Activated B cell treated with CpG ODN at 0.5 μM for 24 hours (primary cell): ENCODE measurements around the gene OPRPN. TPM values are rescaled to one million over a fixed set of nuclear protein-coding genes. Genes with fewer than 3 reads are reported as not detected.

Experiments
- ATAC-seq: fragments of 200-7000 bp; cut with Tn5 transposase; one replicate; pipeline ENCODE4 v1.10.0; 2021; ENCODE audit warnings: low read depth, mild to moderate bottlenecking, moderate library complexity
- CTCF ChIA-PET: fragments of 350-600 bp; sonication (Branson Sonifier 250); formaldehyde crosslinking; loops from one replicate; lab custom pipeline; 2021; ENCODE audit warnings: antibody characterized with exemption; lab: Charles Lee
- POLR2A ChIA-PET: fragments of 350-600 bp; sonication (Branson Sonifier 250); formaldehyde crosslinking; loops from one replicate; lab custom pipeline; 2021; ENCODE audit warnings: antibody characterized with exemption; lab: Charles Lee
- DNase-seq: peaks from one replicate; pipeline ENCODE4 v3.0.0; 2022
- H3K27ac Mint-ChIP-seq: one replicate; pipeline ENCODE4 v1.8.0; 2020; ENCODE audit warnings: mixed read lengths
- H3K27me3 Mint-ChIP-seq: one replicate; pipeline ENCODE4 v1.8.0; 2021; ENCODE audit warnings: mixed read lengths
- H3K36me3 Mint-ChIP-seq: one replicate; pipeline ENCODE4 v1.8.0; 2021; ENCODE audit warnings: low read depth, mixed read lengths
- H3K4me1 Mint-ChIP-seq: one replicate; pipeline ENCODE4 v1.8.0; 2021; ENCODE audit warnings: mixed read lengths
- H3K4me3 Mint-ChIP-seq: one replicate; pipeline ENCODE4 v1.8.0; 2020; ENCODE audit warnings: mild to moderate bottlenecking, mixed read lengths
- H3K9me3 Mint-ChIP-seq: one replicate; pipeline ENCODE4 v1.8.0; 2020; ENCODE audit warnings: mixed read lengths
- CTCF ChIP-seq: fragments of 200-600 bp; IDR thresholded peaks from one replicate; pipeline ENCODE4 v1.8.0; 2022; ENCODE audit warnings: antibody characterized with exemption, mild to moderate bottlenecking
- intact Hi-C: fragments of 100-400 bp; cut with micrococcal nuclease; formaldehyde crosslinking; loops from one replicate; pipeline ENCODE4 v1.15.1; 2024
- total RNA-seq: library from RNA; stranded (reverse); gene quantifications from 2 replicates; pipeline ENCODE4 v1.2.3, GENCODE V29; 2022

Gene OPRPN, protein sequence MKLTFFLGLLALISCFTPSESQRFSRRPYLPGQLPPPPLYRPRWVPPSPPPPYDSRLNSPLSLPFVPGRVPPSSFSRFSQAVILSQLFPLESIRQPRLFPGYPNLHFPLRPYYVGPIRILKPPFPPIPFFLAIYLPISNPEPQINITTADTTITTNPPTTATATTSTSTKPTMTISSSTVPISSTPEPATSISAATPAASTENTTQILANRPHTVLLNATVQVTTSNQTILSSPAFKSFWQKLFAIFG
- not detected in 2 replicates for total RNA-seq

GRCh38 chr4:70397580-70397979 lies at the start of gene OPRPN:
Gene OPRPN, plus strand, starts transcription at chr4:70397940. Its CDS starts 1,346 bp downstream, at chr4:70399286.
- TF ChIP-seq CTCF: no peak
- no peaks in the 10 kb centered on the region for H3K4me1 Mint-ChIP-seq
- DNase-seq (no peak), ATAC-seq (no peak)
- no peak within 1 kb of the TSS for H3K27ac Mint-ChIP-seq
- ChIA-PET CTCF (no interaction called here), POLR2A (no interaction called here)
- H3K9me3 Mint-ChIP-seq: no peaks in the 10 kb centered on the region
- no peak within 1 kb of the TSS for H3K4me3 Mint-ChIP-seq
- H3K27me3 Mint-ChIP-seq: no peaks in the 10 kb centered on the region
- no peaks in the 10 kb centered on the region for H3K36me3 Mint-ChIP-seq
- intact Hi-C loops: no loop called here

GRCh38 chr4:70356185-70356584 lies 41.6 kb upstream of the OPRPN start:
- no peak overlapping the region for H3K4me3 Mint-ChIP-seq
- H3K9me3 Mint-ChIP-seq: no peaks in the 10 kb centered on the region
- intact Hi-C loops: no loop called here
- ATAC-seq (no peak), DNase-seq (no peak)
- H3K4me1 Mint-ChIP-seq: no peaks in the 10 kb centered on the region
- H3K27me3 Mint-ChIP-seq: no peaks in the 10 kb centered on the region
- POLR2A ChIA-PET: no interaction called here
- H3K36me3 Mint-ChIP-seq: no peaks in the 10 kb centered on the region
- TF ChIP-seq CTCF: no peak
- H3K27ac Mint-ChIP-seq: no peak overlapping the region
- CTCF ChIA-PET: no interaction called here

DNA sequence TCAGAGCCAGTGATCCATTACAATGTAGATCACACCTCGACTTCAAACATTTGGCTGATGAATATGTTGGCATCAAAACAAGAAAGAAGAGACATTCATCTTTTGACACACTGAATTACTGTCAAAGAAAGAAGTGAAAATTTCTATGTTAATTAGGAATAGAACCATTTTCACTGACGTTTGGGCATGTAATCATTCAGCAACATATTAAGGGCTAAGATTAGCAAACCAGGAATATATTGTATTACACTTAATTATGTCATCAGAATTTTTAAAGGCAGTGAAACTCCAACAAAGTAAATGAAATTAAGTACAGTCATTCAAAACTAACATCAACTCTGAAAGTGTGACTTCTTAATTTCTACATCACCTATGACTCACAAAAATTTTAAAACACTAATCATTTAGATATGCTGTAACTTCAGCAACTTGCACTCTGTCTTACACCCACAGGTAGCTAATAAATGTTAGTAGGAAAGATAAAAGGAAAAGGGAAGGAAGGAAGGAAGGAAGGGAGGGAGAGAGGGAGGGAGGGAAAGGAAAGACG lies 38.6 kb upstream of the OPRPN start:
- CTCF ChIA-PET: no interaction called here
- no peaks in the 10 kb centered on the region for H3K36me3 Mint-ChIP-seq
- intact Hi-C loops: no loop called here
- H3K4me3 Mint-ChIP-seq: no peak overlapping the region
- H3K27ac Mint-ChIP-seq: no peak overlapping the region
- no peaks in the 10 kb centered on the region for H3K27me3 Mint-ChIP-seq
- POLR2A ChIA-PET: no interaction called here
- DNase-seq (no peak), ATAC-seq (no peak)
- no peak for TF ChIP-seq CTCF
- no peaks in the 10 kb centered on the region for H3K4me1 Mint-ChIP-seq
- H3K9me3 Mint-ChIP-seq: no peaks in the 10 kb centered on the region

- Mint-ChIP-seq H3K36me3 (no peaks in the 10 kb centered on the region), H3K9me3 (no peaks in the 10 kb centered on the region), H3K27ac (no peak within 1 kb of the TSS), H3K4me1 (no peaks in the 10 kb centered on the region), H3K4me3 (no peak within 1 kb of the TSS), H3K27me3 (no peaks in the 10 kb centered on the region)
- ChIA-PET POLR2A (no interaction called here), CTCF (no interaction called here)
- no peak for TF ChIP-seq CTCF
- intact Hi-C loops: no loop called here
- no peak for DNase-seq
- ATAC-seq: no peak
These were observed 37.3 kb upstream of the OPRPN start, which contains the start of gene SMR3A for GRCh38 chr4:70360460-70360859. Gene SMR3A, plus strand, starts transcription at chr4:70360760. Its CDS starts 1,356 bp downstream, at chr4:70362116.

DNA sequence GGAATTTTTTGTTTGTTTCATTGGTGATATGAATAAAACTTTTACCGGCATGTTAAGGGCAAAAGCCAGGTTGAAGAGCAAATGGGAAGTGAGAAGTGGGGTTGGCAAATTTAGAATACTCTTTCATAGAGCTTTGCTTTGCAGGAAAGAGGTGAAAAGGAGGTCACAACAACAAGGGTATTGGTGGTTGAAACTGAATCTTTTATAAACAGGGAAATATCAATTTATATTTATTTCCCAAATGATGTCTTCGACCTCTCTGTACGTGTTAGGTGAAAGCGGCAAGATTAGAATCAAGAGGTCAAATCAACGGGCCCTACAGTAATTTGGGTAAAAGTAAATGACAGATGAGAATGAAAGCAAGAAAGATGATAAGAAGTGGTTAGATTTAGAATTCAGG lies 33.7 kb upstream of the OPRPN start:
- no peak for DNase-seq
- TF ChIP-seq CTCF: no peak
- ChIA-PET CTCF (no interaction called here), POLR2A (no interaction called here)
- no peak for ATAC-seq
- no peaks in the 10 kb centered on the region for H3K9me3 Mint-ChIP-seq
- no peak overlapping the region for H3K27ac Mint-ChIP-seq
- no peak overlapping the region for H3K4me3 Mint-ChIP-seq
- no peaks in the 10 kb centered on the region for H3K4me1 Mint-ChIP-seq
- no peaks in the 10 kb centered on the region for H3K27me3 Mint-ChIP-seq
- no peaks in the 10 kb centered on the region for H3K36me3 Mint-ChIP-seq
- intact Hi-C loops: no loop called here
